Skeletal muscle tissue (tissue), 1 donor: Measurements from ENCODE around the gene CYTH4. TPM values are rescaled to one million over a fixed set of nuclear protein-coding genes. Genes with fewer than 3 reads are reported as not detected.

ENCODE experiments used
- total RNA-seq: library from RNA; depleted of rRNA; stranded (reverse); fragments of >200 nt; gene quantifications from one replicate; pipeline ENCODE4 v1.2.3, GENCODE V29; 2014

Gene CYTH4
- total RNA-seq, 1 donor from 2014 or later: 12.0 TPM

Other genes with a start within 250 kb of the CYTH4 start
- 11.0 TPM for gene KCTD17, start 230.8 kb upstream of the CYTH4 start, total RNA-seq
- not detected for gene TMPRSS6, start 172.8 kb upstream of the CYTH4 start, total RNA-seq
- gene IL2RB, start 132.6 kb upstream of the CYTH4 start, total RNA-seq: 1.6 TPM
- 6.3 TPM for gene C1QTNF6, start 94.3 kb upstream of the CYTH4 start, total RNA-seq
- not detected for gene SSTR3, start 70.0 kb upstream of the CYTH4 start, total RNA-seq
- 0.52 TPM for gene RAC2, start 38.2 kb upstream of the CYTH4 start, total RNA-seq
- under 0.01 TPM for gene ELFN2, start 145.0 kb downstream of the CYTH4 start, total RNA-seq
- gene MFNG, start 203.9 kb downstream of the CYTH4 start, total RNA-seq: 3.7 TPM
- gene CARD10, start 236.9 kb downstream of the CYTH4 start, total RNA-seq: 5.7 TPM